ENCODE data around the gene KCNC1.

Gene KCNC1

DNA sequence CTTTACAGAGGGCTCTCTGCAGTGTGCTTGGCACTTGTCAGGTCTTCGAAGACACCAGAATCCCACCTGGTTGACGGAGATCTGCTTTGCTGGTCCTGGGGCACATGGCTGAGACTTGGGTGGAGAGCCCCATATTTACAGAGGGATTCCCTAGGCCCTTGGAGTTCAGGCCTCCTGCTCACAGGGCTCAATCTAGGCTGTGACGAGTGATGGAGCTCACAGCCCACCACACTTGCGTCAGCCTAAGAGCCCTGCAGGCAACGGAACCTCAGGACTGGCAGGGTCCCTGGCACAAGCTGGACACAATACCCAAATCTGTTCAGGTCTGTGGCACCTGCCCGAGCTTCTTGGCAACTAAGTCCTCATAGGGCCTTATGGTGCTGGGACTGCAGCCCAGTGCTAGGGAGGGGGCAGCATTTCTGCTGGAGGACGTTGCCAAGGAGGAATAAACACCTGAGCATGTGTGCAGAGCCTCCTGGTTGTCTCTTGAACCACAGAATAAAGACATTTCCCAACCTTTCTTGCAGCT, 59.1 kb downstream of the KCNC1 start:
- DNase-seq (ENCODE audit: low read depth): no peak

GRCh38 chr11:17794981-17795380, 60.4 kb downstream of the KCNC1 start:
- no peak for DNase-seq (ENCODE audit: low read depth)

- DNase-seq (ENCODE audit: low read depth): no peak
Measured at GRCh38 chr11:17796154-17796553, 61.6 kb downstream of the KCNC1 start.

DNA sequence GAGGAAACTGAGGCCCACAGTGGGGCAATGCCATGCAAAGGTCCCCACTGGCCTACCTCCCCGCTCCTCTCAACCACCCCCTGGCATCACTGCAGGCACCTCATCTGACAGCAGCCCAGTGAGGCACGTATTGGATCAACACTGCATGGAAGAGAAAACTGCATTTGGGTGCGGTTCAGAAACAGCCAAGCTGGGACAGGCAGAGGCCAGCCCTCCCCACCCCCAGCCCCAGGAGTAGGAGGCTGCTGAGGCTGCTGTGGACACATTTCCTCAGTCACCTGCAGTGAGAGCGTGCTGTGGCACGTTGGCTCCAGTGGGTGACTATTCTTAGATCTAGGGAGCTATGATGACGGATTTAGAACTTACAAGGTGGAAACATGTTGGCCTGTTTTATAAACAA, 63.7 kb downstream of the KCNC1 start:
- no peak for DNase-seq (ENCODE audit: low read depth)

DNA sequence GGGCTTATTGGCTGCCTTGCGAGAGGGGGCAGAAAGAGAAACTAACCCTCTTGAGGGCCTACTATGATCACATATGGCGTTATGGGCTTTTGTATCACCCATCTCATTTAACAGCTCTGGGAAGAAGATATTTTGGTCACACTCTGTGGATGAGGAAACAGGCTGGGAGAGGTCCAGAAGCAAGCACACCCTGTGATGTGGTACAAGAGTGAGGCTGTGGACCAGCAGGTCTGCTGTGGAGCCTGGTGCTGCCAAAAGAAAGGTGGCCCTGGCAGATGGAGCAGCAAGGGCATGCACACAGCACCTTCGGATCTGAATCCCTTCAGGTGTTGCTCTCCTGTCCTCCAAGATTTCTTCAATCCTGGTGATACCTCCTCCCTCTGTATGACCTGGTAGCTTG, 64.1 kb downstream of the KCNC1 start:
- no peak for DNase-seq (ENCODE audit: low read depth)

DNA sequence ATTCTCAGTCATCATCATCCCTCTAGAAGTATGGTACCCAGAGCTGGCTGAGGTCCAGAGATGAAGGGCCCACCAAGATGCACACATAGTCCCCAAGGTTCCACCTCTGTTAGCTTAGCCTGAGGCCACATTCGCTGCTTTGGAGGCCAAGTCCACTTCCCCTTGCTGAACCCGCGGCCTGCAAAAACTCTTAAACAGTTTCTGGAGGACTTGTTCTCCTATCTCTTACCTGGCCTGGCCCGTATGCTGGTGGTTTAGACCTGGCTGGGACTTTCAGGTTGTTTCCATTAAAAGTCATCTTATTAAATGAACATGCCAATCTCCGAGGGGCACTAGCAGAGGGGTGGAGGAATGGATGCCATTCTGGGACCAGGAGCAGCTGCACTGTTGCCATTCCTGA, 64.6 kb downstream of the KCNC1 start:
- DNase-seq (ENCODE audit: low read depth): no peak

DNA sequence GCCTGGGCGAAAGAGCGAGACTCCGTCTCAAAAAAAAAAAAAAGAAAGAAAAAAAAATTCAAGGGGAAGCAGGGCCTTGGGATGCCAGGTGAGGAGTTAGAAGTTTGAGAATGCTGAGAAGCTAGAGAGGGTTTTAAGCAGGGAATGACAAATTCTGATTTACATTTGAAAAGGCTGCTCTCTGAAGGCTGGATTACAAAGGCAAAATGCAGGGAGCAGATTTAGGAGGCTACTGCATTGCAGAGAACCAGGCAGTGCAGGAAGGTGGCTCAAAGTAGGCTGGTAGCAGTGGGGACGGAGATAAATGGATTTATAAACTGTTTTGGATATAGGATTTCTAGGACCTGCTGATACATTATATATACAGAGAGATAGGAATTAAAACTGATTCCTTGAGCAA, 66.6 kb downstream of the KCNC1 start:
- DNase-seq (ENCODE audit: low read depth): no peak

DNA sequence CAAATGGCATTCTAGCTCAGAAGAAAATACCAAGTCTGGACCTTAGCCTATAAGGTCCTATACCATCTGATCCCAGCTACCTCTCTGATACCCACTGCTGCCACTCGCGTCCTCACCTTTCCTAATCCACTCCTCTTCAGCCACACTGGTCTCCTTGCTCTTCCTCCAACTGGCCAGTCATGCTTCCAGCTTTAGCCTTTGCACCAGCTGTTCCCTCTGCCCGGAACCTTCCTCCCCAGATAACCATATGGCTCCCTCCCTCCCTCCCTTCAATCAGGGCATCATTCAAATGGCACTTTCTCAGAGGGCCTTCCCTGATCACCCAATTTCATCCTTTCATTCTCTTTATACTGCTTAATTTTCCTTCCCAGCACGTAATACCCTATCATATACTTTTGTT, 67.9 kb downstream of the KCNC1 start:
- DNase-seq (ENCODE audit: low read depth): no peak

DNA sequence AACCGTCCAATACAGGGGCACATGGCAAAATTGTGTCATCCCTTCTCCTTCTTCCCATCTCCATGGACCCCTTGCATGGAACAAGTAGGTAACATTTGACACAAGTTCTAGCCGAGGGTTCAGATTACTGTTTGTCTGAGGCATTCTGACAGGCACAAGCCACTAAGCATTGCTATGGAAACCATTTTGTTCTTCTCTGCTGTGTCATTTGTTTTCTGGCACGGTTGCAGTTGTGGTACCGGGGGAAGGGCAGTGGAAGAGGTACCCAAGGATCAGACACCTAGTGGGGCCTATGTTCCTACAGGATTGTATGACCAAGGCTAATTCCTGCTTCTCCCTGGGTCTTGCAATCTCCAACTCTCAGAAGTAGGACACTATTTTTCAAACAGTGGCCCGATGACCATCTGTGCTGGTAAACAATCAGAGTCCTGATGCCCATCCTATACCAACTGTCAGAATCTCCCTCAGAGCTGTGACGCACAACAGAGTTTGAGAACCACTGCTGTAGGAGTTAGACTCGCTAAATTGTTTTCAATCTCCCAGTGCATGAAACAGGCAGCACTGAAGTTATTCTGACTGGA, 69.3 kb downstream of the KCNC1 start:
- no peak for DNase-seq (ENCODE audit: low read depth)

DNA sequence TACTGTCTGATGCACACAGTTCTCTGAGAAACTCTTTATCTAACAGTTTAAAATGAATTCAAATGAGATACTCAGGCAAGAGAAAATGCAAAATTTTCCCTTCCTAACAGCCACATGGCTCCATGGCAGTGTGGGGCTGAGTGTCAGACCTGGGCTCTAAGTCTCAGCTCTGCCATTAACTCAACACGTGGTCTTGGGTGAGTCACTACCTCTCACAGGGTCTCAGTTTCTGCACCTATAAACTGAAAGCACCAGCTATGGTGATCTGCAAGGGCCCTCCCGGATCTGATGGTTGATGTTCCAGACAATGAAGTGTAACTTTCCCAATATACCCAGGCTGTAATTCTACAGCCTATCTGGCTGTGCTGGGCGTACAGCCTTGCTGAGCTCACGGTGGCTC, 70.5 kb downstream of the KCNC1 start:
- no peak for DNase-seq (ENCODE audit: low read depth)

DNA sequence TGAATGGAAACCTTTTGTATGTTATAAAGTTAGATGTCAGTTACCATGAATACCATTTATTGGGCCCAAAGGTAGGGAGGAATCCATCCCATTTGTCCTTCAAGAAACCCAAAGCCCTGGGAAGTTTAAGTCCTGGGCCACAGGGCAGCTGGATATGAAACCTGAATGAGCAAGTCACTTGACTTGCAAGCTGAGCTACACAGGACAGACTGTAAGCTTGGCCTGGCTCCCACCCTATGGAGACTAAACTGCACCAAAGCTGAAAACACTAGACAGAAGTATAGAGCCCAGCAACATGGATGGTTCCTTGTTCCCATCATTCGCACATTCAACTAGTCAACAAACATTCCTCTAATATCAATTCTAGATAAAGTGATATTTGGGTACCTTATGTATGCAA, 71.3 kb downstream of the KCNC1 start:
- no peak for DNase-seq (ENCODE audit: low read depth)

DNA sequence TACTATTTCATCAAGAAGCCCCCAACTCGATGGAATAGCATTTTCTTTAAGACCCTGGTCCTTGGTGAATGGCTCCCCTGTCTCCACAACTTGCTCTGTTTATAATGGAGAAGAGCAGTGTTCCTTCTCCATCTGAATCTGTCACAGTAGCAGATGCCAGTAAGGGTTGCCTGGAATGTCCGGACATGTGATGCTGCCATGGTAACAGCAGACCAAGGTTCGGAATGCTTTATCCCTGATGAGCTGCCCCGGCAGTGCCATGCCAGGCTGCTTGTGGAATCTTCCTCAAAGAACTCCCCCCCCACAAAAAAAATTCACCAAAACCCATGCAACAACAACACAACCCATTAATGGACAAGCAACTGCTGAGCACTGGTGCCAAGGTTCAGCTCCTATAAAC, 72.5 kb downstream of the KCNC1 start:
- no peak for DNase-seq (ENCODE audit: low read depth)

DNA sequence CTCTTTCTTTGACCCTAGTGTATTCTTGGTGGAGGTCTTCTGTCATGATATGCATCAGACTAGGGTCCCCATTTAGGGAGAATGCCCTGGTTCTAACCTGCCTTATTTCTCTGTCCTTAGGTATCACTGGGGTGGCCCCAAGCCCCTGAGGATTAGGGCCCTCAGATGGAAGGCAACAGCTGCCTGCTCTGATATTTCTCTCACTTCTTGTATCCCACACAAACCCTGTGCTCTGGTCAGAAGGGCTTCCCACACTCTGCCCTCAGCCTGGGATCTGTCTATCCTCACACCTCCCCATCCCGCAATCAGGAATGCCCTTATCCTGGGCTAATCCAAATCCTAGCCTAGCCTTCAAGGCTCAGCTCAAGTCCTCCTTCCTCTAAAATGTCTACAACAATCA, 75.5 kb downstream of the KCNC1 start:
- no peak for DNase-seq (ENCODE audit: low read depth)

DNA sequence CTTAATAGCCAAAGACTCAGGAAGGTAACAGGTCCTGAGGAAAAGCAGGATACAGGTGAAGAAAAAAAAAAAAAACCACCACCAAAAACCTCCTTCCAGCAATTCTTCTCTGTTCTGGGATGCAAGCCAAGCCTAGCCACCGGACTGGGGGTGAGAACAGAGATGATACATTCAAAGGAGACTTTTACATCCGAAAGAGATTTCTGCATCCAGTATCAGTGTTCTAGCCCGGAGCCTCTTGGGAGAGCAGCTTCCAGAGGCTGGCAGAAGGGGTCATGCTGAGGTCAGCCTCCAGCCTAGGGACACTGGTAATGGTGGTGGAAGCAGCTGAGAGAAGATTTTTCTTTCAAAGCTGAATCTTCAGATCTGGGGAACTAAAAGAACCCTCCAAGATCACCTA, 76.2 kb downstream of the KCNC1 start:
- peak; percentile 31 for DNase-seq (ENCODE audit: low read depth)

- DNase-seq (ENCODE audit: low read depth): no peak
Measured at GRCh38 chr11:17811352-17811751, 76.8 kb downstream of the KCNC1 start.

DNA sequence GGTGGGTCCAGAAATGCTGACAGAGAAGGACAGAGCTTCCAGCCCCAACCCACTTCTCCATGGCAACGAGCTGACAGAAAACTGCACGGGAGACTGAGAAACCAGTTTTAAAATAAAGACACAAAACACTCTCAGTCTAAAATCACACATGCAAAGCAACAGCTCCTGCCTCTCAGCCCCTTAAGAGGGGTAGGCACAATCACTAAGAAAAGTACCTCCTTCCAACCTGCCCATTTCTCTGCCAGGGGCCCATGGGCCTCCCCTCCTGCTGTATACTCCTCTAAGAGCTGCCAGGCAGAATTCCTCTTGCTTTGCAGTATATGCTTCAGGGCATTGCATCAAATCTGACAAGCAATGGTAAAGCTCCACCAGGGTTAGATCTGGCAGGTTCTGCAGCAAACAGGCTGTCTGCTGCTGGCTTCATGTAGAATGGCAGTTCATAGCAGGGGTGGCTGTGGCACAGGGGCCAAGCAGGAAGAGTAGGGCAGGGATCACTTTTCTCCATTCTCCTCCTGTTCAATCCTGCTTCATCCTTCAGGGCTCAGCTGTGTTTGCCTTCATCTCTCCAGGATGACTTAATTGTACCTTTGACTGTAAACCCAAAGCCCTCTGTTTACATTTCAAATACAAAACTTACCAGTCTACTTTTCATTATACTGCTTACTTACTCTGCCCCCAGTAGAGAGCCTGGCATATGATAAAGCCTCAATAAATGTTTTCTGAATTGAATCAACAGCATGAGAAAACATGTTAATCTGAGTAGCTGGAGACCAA, 77.7 kb downstream of the KCNC1 start:
- DNase-seq (ENCODE audit: low read depth): no peak

DNA sequence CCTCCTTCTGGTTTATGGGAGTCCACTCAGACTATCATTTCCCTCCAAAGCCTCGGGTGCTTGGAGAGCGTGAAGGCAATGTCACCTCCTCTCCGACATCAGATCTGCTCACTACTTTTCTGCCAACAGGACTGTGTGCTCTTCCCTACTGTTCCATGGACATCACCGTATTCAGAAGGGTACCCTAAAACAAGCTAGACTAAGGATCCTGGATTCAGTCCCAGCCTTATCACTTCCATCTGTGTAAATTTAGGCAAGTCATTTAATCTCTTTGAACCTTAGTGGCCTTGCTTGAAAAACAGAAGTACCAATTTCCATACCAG, 78.2 kb downstream of the KCNC1 start:
- DNase-seq (ENCODE audit: low read depth): no peak

- no peak for DNase-seq (ENCODE audit: low read depth)
Measured at GRCh38 chr11:17813391-17814059, 78.9 kb downstream of the KCNC1 start.

DNA sequence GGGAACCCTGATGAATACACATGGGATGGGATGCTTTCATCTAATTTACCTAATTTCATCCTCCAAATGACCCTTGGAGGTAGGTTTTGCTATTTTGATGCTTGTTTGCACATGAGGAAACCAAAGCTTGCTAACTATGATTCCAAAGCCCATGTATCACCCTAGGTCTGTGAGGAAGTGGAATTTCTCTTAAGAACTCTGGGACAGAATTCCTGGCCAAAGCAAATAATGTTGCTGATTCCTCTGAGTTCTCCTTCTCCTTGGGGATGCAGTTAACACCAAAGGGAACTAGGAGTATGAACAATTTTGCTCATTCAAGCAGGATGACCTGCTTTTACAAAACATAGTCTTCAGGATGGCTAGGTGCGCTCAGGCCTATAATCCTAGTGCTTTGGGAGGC, 80.0 kb downstream of the KCNC1 start:
- DNase-seq (ENCODE audit: low read depth): no peak

GRCh38 chr11:17816232-17816931, 81.8 kb downstream of the KCNC1 start:
- no peak for DNase-seq (ENCODE audit: low read depth)

DNA sequence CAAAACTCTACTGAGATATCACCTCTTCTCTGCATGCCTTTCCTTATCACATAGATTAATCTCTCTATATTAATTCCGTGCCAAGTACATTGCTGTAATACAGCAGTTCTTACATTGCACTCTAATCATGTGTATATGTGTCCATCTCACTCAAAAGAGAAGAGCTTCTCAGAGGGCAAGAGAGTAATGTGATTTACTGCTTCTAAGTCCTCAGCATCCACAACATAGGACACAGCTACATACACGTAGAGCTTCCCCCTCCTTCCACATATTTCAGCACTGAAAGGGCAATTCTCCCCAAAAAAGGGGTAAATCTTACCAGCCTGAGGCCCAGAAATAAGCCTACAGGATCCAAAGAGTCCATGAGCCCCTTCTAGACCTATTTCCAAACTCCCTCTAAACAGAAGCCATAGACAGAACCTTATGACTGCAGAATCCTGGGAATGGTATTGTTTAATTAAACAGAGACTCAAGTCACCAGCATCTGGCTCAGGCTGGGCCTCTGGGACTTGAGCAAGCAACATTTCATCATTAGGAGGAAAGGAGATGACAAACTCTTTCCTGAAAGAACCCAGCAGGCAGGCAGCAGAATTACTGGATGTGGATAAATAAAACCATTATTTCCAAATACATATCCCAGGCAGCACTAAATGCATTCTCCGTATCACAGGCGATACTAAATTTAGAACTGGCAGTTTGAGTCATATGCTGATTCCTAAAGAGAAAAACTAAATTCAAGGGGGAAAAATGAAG, 87.2 kb downstream of the KCNC1 start:
- DNase-seq (ENCODE audit: low read depth): peak; percentile 75

- DNase-seq (ENCODE audit: low read depth): no peak
Measured at GRCh38 chr11:17822401-17822781, 87.8 kb downstream of the KCNC1 start.

Data from stromal cell of bone marrow (primary cell).